Left ventricle myocardium superior (tissue), 1 donor: ENCODE measurements around the gene DAB2. TPM values are rescaled to one million over a fixed set of nuclear protein-coding genes. Genes with fewer than 3 reads are reported as not detected.
"Not testable (repeated sequence)": the region's sequence is repeated elsewhere in the genome, so short reads cannot be mapped to it uniquely, and the experiment has no call there.

ENCODE experiments used
- ATAC-seq: fragments of 200-7000 bp; cut with Tn5 transposase; one replicate; pipeline ENCODE4 v1.9.1; 2020; ENCODE audit warnings: mild to moderate bottlenecking, moderate library complexity
- DNase-seq: peaks from one replicate; pipeline ENCODE4 v3.0.0-alpha.2; 2020
- intact Hi-C: fragments of 100-400 bp; cut with micrococcal nuclease; formaldehyde crosslinking; loops from one replicate; pipeline ENCODE4 v1.11.0; 2022
- total RNA-seq: library from RNA; stranded (reverse); fragmentation: NEBNext Ultra II Directional; extraction: Animal tissue kit (Norgen Biotek cat#: 25700); gene quantifications from one replicate; pipeline ENCODE4 v1.2.1, GENCODE V29; 2021
- donor health status: DM: no; HTN: yes; CAD: no; lungs with severe emphysema.

DAB2 gene
- total RNA-seq, 1 donor from 2014 or later, result 32.4 TPM

GRCh38 chr5:39363217-39363616 is 61.6 kb downstream of the DAB2 start:
- ATAC-seq (no peak), DNase-seq (no peak)
- intact Hi-C loops, result no loop called here

GRCh38 chr5:39362646-39363045 is 62.1 kb downstream of the DAB2 start:
- no peak for DNase-seq
- intact Hi-C loops, result no loop called here

GRCh38 chr5:39361306-39361705 is 63.5 kb downstream of the DAB2 start:
- intact Hi-C loops, result no loop called here
- no peak for DNase-seq
- ATAC-seq, result no peak

More at GRCh38 chr5:39362646-39363045, 62.1 kb downstream of the DAB2 start:
- ATAC-seq, result no peak

GRCh38 chr5:39360471-39361111 is 64.2 kb downstream of the DAB2 start:
- DNase-seq (no peak), ATAC-seq (no peak)
- intact Hi-C loops, result no loop called here

GRCh38 chr5:39356263-39356662 is 68.5 kb downstream of the DAB2 start:
- ATAC-seq, result no peak
- DNase-seq, result no peak
- intact Hi-C loops, result no loop called here

GRCh38 chr5:39355324-39355723 is 69.5 kb downstream of the DAB2 start:
- intact Hi-C loops, result no loop called here
- DNase-seq (no peak), ATAC-seq (no peak)

GRCh38 chr5:39353717-39354399 is 70.9 kb downstream of the DAB2 start:
- no peak for ATAC-seq
- intact Hi-C loops, result no loop called here
- DNase-seq, result no peak

- intact Hi-C loops, result no loop called here
- DNase-seq (no peak), ATAC-seq (no peak)
These were observed 71.8 kb downstream of the DAB2 start for GRCh38 chr5:39352951-39353350.

GRCh38 chr5:39352170-39352569 is 72.6 kb downstream of the DAB2 start:
- DNase-seq (no peak), ATAC-seq (no peak)
- intact Hi-C loops, result no loop called here

- intact Hi-C loops, result no loop called here
- DNase-seq, result no peak
These were observed 75.3 kb downstream of the DAB2 start for GRCh38 chr5:39349484-39349883.

GRCh38 chr5:39342460-39342859 is 82.3 kb downstream of the DAB2 start:
- intact Hi-C loops, result no loop called here
- ATAC-seq (no peak), DNase-seq (no peak)

More at GRCh38 chr5:39349484-39349883, 75.3 kb downstream of the DAB2 start:
- no peak for ATAC-seq

GRCh38 chr5:39341896-39342295 is 82.9 kb downstream of the DAB2 start:
- intact Hi-C loops, result no loop called here
- ATAC-seq (no peak), DNase-seq (no peak)

GRCh38 chr5:39340506-39340905 is 84.3 kb downstream of the DAB2 start:
- no peak for DNase-seq
- no peak for ATAC-seq
- intact Hi-C loops, result no loop called here

GRCh38 chr5:39337252-39337915 is 87.4 kb downstream of the DAB2 start:
- intact Hi-C loops, result no loop called here
- ATAC-seq, result no peak
- DNase-seq, result no peak

- ATAC-seq, DNase-seq, intact Hi-C loops: not testable (repeated sequence)
These were observed 90.5 kb downstream of the DAB2 start for GRCh38 chr5:39334296-39334695.

- DNase-seq, result no peak
- intact Hi-C loops, result no loop called here
- no peak for ATAC-seq
These were observed 91.7 kb downstream of the DAB2 start for GRCh38 chr5:39333104-39333503.

- intact Hi-C loops, result no loop called here
- ATAC-seq (no peak), DNase-seq (no peak)
These were observed 92.9 kb downstream of the DAB2 start for GRCh38 chr5:39331861-39332381.

GRCh38 chr5:39328731-39329130 is 96.0 kb downstream of the DAB2 start:
- ATAC-seq (no peak), DNase-seq (no peak)
- intact Hi-C loops, result no loop called here

GRCh38 chr5:39323542-39323941 is 101.2 kb downstream of the DAB2 start:
- intact Hi-C loops, result no loop called here
- DNase-seq (no peak), ATAC-seq (no peak)
